ENCODE data around the gene UPK3A.

DNA sequence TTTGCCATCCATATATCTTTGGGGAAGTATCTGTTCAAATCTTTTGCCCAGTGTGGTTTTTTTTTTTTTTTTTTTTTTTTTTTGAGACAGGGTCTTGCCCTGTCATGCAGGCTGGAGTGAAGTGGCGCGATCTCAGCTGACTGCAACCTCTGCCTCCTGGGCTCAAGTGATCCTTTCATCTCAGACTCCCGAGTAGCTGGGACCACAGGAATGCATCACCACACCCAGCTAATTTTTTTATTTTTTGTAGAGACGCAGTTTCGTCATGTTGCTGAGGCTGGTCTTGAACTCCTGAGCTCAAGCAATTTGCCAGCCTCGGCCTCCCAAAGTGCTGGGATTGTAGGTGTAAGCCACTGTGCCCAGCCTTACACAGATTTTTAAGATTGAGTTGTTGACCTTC lies 20.2 kb downstream of the UPK3A start:
- TF ChIP-seq, protein P1, sequence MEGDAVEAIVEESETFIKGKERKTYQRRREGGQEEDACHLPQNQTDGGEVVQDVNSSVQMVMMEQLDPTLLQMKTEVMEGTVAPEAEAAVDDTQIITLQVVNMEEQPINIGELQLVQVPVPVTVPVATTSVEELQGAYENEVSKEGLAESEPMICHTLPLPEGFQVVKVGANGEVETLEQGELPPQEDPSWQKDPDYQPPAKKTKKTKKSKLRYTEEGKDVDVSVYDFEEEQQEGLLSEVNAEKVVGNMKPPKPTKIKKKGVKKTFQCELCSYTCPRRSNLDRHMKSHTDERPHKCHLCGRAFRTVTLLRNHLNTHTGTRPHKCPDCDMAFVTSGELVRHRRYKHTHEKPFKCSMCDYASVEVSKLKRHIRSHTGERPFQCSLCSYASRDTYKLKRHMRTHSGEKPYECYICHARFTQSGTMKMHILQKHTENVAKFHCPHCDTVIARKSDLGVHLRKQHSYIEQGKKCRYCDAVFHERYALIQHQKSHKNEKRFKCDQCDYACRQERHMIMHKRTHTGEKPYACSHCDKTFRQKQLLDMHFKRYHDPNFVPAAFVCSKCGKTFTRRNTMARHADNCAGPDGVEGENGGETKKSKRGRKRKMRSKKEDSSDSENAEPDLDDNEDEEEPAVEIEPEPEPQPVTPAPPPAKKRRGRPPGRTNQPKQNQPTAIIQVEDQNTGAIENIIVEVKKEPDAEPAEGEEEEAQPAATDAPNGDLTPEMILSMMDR (conservative IDR thresholded peaks at IDR 0.05; ENCODE audit: low read depth in 2 of 2): no peak
- TF ChIP-seq POLR2AphosphoS5 (IDR thresholded peaks at IDR 0.05; ENCODE audit: low read depth) (no peak), EZH2 (IDR thresholded peaks at IDR 0.05; ENCODE audit: low read depth, unreplicated experiment) (no peak), EZH2phosphoT487 (IDR thresholded peaks at IDR 0.05; ENCODE audit: unreplicated experiment) (no peak), JUNB (IDR thresholded peaks at IDR 0.05; ENCODE audit: unreplicated experiment) (no peak), CREB1 (CRISPR knock-in tag; IDR thresholded peaks at IDR 0.05; ENCODE audit: low read depth) (no peak), ZNF114 (CRISPR knock-in tag; IDR thresholded peaks at IDR 0.05) (no peak), ZNF331 (CRISPR knock-in tag; IDR thresholded peaks at IDR 0.05; ENCODE audit: low read depth) (no peak)
- TF ChIP-seq, protein P2, sequence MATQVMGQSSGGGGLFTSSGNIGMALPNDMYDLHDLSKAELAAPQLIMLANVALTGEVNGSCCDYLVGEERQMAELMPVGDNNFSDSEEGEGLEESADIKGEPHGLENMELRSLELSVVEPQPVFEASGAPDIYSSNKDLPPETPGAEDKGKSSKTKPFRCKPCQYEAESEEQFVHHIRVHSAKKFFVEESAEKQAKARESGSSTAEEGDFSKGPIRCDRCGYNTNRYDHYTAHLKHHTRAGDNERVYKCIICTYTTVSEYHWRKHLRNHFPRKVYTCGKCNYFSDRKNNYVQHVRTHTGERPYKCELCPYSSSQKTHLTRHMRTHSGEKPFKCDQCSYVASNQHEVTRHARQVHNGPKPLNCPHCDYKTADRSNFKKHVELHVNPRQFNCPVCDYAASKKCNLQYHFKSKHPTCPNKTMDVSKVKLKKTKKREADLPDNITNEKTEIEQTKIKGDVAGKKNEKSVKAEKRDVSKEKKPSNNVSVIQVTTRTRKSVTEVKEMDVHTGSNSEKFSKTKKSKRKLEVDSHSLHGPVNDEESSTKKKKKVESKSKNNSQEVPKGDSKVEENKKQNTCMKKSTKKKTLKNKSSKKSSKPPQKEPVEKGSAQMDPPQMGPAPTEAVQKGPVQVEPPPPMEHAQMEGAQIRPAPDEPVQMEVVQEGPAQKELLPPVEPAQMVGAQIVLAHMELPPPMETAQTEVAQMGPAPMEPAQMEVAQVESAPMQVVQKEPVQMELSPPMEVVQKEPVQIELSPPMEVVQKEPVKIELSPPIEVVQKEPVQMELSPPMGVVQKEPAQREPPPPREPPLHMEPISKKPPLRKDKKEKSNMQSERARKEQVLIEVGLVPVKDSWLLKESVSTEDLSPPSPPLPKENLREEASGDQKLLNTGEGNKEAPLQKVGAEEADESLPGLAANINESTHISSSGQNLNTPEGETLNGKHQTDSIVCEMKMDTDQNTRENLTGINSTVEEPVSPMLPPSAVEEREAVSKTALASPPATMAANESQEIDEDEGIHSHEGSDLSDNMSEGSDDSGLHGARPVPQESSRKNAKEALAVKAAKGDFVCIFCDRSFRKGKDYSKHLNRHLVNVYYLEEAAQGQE (IDR thresholded peaks at IDR 0.05; ENCODE audit: unreplicated experiment): no peak
- TF ChIP-seq, protein P3, sequence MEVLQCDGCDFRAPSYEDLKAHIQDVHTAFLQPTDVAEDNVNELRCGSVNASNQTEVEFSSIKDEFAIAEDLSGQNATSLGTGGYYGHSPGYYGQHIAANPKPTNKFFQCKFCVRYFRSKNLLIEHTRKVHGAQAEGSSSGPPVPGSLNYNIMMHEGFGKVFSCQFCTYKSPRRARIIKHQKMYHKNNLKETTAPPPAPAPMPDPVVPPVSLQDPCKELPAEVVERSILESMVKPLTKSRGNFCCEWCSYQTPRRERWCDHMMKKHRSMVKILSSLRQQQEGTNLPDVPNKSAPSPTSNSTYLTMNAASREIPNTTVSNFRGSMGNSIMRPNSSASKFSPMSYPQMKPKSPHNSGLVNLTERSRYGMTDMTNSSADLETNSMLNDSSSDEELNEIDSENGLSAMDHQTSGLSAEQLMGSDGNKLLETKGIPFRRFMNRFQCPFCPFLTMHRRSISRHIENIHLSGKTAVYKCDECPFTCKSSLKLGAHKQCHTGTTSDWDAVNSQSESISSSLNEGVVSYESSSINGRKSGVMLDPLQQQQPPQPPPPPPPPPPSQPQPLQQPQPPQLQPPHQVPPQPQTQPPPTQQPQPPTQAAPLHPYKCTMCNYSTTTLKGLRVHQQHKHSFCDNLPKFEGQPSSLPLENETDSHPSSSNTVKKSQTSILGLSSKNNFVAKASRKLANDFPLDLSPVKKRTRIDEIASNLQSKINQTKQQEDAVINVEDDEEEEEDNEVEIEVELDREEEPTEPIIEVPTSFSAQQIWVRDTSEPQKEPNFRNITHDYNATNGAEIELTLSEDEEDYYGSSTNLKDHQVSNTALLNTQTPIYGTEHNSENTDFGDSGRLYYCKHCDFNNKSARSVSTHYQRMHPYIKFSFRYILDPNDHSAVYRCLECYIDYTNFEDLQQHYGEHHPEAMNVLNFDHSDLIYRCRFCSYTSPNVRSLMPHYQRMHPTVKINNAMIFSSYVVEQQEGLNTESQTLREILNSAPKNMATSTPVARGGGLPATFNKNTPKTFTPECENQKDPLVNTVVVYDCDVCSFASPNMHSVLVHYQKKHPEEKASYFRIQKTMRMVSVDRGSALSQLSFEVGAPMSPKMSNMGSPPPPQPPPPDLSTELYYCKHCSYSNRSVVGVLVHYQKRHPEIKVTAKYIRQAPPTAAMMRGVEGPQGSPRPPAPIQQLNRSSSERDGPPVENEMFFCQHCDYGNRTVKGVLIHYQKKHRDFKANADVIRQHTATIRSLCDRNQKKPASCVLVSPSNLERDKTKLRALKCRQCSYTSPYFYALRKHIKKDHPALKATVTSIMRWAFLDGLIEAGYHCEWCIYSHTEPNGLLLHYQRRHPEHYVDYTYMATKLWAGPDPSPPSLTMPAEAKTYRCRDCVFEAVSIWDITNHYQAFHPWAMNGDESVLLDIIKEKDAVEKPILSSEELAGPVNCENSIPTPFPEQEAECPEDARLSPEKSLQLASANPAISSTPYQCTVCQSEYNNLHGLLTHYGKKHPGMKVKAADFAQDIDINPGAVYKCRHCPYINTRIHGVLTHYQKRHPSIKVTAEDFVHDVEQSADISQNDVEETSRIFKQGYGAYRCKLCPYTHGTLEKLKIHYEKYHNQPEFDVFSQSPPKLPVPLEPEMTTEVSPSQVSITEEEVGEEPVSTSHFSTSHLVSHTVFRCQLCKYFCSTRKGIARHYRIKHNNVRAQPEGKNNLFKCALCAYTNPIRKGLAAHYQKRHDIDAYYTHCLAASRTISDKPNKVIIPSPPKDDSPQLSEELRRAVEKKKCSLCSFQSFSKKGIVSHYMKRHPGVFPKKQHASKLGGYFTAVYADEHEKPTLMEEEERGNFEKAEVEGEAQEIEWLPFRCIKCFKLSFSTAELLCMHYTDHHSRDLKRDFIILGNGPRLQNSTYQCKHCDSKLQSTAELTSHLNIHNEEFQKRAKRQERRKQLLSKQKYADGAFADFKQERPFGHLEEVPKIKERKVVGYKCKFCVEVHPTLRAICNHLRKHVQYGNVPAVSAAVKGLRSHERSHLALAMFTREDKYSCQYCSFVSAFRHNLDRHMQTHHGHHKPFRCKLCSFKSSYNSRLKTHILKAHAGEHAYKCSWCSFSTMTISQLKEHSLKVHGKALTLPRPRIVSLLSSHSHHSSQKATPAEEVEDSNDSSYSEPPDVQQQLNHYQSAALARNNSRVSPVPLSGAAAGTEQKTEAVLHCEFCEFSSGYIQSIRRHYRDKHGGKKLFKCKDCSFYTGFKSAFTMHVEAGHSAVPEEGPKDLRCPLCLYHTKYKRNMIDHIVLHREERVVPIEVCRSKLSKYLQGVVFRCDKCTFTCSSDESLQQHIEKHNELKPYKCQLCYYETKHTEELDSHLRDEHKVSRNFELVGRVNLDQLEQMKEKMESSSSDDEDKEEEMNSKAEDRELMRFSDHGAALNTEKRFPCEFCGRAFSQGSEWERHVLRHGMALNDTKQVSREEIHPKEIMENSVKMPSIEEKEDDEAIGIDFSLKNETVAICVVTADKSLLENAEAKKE (CRISPR knock-in tag; IDR thresholded peaks at IDR 0.05): no peak
- TF ChIP-seq, protein P4, sequence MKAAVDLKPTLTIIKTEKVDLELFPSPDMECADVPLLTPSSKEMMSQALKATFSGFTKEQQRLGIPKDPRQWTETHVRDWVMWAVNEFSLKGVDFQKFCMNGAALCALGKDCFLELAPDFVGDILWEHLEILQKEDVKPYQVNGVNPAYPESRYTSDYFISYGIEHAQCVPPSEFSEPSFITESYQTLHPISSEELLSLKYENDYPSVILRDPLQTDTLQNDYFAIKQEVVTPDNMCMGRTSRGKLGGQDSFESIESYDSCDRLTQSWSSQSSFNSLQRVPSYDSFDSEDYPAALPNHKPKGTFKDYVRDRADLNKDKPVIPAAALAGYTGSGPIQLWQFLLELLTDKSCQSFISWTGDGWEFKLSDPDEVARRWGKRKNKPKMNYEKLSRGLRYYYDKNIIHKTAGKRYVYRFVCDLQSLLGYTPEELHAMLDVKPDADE (IDR thresholded peaks at IDR 0.05): no peak

Measured in GM23338 (cell line).